H1 (cell line): ENCODE results near the gene RIIAD1.

Source experiments
- ASH2L ChIP-seq: fragments of 200-600, 300-600 bp; sonication (generic); IDR thresholded peaks from one replicate; pipeline ENCODE4 v1.7.1; 2017; ENCODE audit warnings: low read length
- CEBPB ChIP-seq: IDR thresholded peaks from 2 replicates; pipeline ENCODE4 v1.6.1; 2012; ENCODE audit warnings: low read depth, low read length
- CHD1 ChIP-seq: IDR thresholded peaks from 2 replicates; pipeline ENCODE4 v1.6.1; 2012; ENCODE audit warnings: low read depth, low read length, improper control_type of control experiment
- CTCF ChIP-seq, 3 experiments: IDR thresholded peaks; 1 replicate in 2 of 3; 2 replicates in 1 of 3; pipeline versions ENCODE4 v1.5.1 to v1.6.1; 2011; ENCODE audit warnings: low read length in 3 of 3, mild to moderate bottlenecking in 3 of 3, inconsistent platforms in 2 of 3, low read depth in 1 of 3, moderate library complexity in 1 of 3; ENCODE audit not compliant: insufficient read depth in 1 of 3; ENCODE audit errors: control extremely low read depth in 1 of 3
- POLR2A ChIP-seq, 2 experiments: IDR thresholded peaks; 1 replicate in 1 of 2; 2 replicates in 1 of 2; pipeline ENCODE4 v1.6.1; 2011; ENCODE audit warnings: low read depth in 2 of 2, low read length in 2 of 2, mild to moderate bottlenecking in 2 of 2; ENCODE audit errors: control extremely low read depth in 1 of 2
- POLR2AphosphoS5 ChIP-seq: IDR thresholded peaks from 2 replicates; pipeline ENCODE4 v1.6.1; 2011; ENCODE audit warnings: low read depth, low read length
- RFX5 ChIP-seq: IDR thresholded peaks from 2 replicates; pipeline ENCODE4 v1.6.1; 2011; ENCODE audit warnings: low read depth, low read length, improper control_type of control experiment, borderline replicate concordance
- SIX5 ChIP-seq: IDR thresholded peaks from 2 replicates; pipeline ENCODE4 v1.6.1; 2011; ENCODE audit warnings: mild to moderate bottlenecking, low read depth, low read length
- TCF12 ChIP-seq: IDR thresholded peaks from 2 replicates; pipeline ENCODE4 v1.6.1; 2011; ENCODE audit warnings: low read depth, mild to moderate bottlenecking, low read length
- ZNF274 ChIP-seq: IDR thresholded peaks from 2 replicates; pipeline ENCODE4 v1.7.0; 2012; ENCODE audit warnings: low read length, borderline replicate concordance; ENCODE audit errors: extremely low read depth

- no peak for TF ChIP-seq CTCF (IDR thresholded peaks at IDR 0.05; ENCODE audit: control extremely low read depth in 1 of 3, insufficient read depth in 1 of 3, low read depth in 1 of 3, low read length in 3 of 3)
- no peak for TF ChIP-seq SIX5
- TF ChIP-seq POLR2A (IDR thresholded peaks at IDR 0.05; ENCODE audit: control extremely low read depth in 1 of 2, low read depth in 2 of 2, low read length in 2 of 2): no peak
- no peak for TF ChIP-seq ZNF274
- TF ChIP-seq ASH2L: no peak
- no peak for TF ChIP-seq CEBPB
- TF ChIP-seq POLR2AphosphoS5: no peak
- no peak for TF ChIP-seq TCF12
- TF ChIP-seq CHD1: no peak
- TF ChIP-seq RFX5: no peak
These were observed 40.9 kb upstream of the RIIAD1 start for GRCh38 chr1:151680391-151680790.
